ENCODE measurements around the gene TJP3.
"Not testable (repeated sequence)": the region's sequence is repeated elsewhere in the genome, so short reads cannot be mapped to it uniquely, and the experiment has no call there.

Gene TJP3

GRCh38 chr19:3738477-3739220 lies 30.5 kb downstream of the TJP3 start:
- DNase-seq (ENCODE audit: low read depth) = no peak

- no peak for DNase-seq (ENCODE audit: low read depth)
These were observed 32.2 kb downstream of the TJP3 start for GRCh38 chr19:3740431-3740830.

DNA sequence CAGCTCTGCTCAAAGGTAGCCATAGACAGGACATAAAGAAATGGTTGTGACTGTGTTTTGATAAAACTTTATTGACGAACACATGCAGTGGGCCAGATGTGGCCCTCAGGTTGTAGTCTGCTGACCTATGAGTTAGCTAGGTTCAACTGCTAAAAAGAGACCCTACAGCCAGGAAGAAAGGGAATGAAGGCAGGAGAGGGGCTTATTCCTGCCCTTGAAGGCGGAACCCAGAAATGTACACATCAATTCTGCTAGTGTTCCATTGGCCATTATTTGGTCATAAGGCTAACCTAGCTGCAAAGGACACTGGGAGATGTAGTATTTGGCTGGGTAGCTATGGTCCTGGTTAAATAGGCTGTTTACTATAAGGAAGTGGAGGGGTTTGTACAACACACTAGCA lies 35.3 kb downstream of the TJP3 start:
- no peak for DNase-seq (ENCODE audit: low read depth)

- no peak for DNase-seq (ENCODE audit: low read depth)
These were observed 37.3 kb downstream of the TJP3 start for GRCh38 chr19:3745363-3746045.

- no peak for DNase-seq (ENCODE audit: low read depth)
These were observed 38.3 kb downstream of the TJP3 start for GRCh38 chr19:3746371-3747056.

DNA sequence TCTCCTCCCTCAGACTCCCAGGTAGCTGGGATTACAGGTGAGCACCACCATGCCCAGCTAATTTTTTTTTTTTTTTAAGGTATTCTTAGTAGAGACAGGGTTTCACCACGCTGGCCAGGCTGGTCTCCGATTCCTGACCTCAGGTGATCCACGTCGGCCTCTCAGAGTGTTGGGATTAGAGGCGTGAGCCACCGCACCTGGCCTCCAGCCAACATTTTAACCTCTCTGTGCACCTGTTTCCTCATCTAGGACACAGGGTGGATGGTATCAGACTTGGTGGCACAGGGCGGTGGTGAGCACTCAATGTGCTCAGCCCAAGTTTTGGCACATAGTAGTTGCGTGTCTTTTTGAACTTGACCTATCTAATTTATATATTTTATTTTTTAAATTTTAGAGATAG lies 40.8 kb downstream of the TJP3 start:
- no peak for DNase-seq (ENCODE audit: low read depth)

- DNase-seq (ENCODE audit: low read depth) = no peak
These were observed 42.0 kb downstream of the TJP3 start for GRCh38 chr19:3750211-3750610.

GRCh38 chr19:3751236-3751635 lies 43.1 kb downstream of the TJP3 start:
- no peak for DNase-seq (ENCODE audit: low read depth)

GRCh38 chr19:3752492-3752891 lies 44.3 kb downstream of the TJP3 start:
- DNase-seq (ENCODE audit: low read depth) = no peak

DNA sequence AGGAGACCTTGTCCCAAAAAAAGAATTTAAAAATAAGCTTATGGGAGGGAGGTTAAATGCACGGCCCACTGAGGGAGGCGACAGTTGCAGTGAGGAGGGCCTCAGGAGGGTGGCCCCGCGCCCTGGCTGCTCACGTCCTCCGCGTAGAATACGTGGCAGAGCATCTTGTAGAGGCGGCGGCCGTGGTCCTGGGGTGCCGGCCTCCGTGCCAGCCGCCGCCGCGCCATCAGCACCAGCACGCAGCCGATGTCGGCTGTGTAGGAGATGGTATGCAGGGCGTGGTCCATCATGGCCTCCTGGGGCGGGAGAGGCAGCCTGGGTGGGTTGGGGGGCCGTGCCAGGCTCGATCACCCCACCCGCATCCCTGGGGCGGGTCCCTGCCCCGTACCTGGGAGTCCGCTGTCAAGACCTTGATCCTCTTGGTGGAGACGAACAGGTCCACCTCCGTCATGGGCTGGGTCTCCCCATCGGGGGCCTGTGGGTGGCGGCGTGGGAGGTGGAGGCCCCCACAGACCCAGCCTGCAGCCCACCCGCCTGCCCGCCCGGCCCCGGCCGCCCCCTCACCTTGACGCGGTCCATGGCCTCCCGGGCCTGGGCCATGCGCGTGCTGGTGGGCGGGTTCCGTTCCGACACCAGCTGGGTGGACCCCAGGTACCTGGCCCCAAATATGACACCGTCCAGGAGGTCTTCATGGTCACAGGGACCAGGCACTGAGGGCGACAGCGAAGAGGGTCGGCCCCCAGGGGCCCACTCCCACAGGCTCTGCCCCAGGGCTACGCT lies 45.6 kb downstream of the TJP3 start:
- DNase-seq (ENCODE audit: low read depth) = no peak

GRCh38 chr19:3757705-3758104 lies 49.5 kb downstream of the TJP3 start:
- not testable (repeated sequence) for DNase-seq (ENCODE audit: low read depth)

- not testable (repeated sequence) for DNase-seq (ENCODE audit: low read depth)
These were observed 50.1 kb downstream of the TJP3 start for GRCh38 chr19:3758297-3758696.

DNA sequence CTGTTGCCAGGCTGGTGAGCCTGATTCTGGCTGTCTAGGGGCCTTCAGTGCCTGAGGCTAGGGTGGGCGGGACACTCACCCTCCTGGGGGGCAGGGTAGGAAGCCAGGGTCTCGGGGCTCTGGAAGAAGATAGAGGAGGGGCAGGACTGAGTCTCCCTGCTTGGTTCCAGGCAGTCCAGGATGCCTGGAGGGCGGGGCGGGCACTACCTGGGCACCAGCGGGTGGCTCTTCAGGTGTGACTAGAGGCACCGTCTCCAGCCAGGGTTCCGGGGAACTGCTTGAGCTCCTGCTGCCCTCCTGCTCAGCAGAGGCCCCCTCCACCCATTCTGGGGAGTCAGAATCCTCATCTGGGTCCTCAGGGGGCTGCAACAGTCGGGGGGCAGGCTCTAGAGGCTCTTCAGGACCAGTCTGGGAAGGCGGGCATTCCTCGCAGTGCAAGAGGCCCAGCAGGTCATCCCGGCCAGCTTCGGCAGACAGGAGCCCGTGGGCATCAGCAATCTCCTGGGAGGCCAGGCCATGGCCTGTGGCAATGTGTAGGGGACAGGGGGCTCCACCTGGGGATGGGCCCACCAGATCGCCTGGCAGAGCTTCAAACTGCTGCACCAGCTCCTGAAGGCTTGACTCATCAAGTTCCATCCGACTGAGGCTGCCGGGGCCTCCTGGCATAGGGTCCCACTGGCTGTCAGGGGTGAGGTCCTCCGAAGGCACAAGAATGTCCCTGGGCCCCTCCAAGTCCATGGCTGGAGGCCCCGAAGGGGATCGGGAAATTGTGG lies 51.5 kb downstream of the TJP3 start:
- DNase-seq (ENCODE audit: low read depth) = no peak

DNA sequence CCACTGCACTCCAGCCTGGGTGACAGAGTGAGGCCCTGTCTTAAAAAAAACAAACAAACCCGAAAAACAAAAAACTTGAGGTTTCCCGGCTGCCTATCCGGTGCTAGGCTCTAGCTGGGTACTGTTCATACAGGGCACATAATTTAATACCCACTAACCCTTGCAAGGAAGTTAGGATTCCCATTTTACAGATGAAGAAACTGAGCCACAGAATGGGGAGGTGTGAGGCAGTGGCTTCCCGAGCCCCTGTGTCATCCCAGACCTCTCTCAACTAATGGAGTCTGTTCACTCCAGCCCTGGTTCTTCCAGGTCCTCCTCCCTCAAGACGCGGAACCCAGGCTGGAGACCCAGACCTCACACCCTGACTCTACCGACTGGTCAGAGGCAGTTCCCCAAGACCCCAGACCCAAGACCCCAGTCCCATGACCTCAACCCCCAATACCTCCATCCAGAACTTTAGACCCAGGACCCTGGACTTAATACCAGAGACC lies 52.7 kb downstream of the TJP3 start:
- DNase-seq (ENCODE audit: low read depth) = no peak

DNA sequence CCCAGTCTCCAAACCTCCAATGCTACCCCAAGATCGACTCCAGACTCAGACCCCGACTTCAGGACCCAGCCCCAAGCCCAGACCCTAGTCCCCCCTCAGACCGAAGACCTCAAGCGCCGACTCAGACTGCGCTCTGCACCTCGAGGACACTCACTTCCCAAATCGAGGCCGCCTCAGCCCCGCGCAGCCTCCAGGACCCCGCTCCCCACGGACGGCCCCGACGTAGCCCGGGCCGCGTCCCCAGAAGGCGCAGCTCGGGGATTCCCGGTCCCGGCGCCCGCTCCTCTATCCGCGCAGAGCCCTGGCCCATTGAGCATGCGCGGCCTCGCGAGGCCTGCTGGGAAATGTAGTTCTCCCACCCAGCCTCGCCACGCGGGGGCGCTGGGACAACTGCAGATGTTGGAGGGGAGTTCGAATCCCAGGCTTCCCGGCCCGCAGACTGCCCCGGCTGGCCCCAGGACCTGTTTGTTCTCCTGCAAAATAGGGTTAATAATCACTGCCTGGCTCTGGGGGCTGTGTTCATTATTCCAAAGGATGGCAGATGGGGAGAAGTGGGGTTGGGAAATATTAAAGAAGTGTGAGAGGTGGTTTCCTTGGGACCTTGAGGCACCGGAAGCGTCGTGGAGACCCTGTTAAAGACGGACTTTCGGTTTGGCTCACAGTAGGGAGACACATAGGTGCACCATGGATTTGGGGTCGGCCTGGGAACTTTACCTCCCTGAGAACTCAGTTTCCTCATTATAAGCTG lies 53.4 kb downstream of the TJP3 start, which contains the start of gene APBA3:
Gene APBA3, minus strand, starts transcription at position 311 of the 748 bp plus-strand sequence. CDS start 1,428 bp downstream, outside the sequence.
- peak; percentile 87 for DNase-seq (ENCODE audit: low read depth)

DNA sequence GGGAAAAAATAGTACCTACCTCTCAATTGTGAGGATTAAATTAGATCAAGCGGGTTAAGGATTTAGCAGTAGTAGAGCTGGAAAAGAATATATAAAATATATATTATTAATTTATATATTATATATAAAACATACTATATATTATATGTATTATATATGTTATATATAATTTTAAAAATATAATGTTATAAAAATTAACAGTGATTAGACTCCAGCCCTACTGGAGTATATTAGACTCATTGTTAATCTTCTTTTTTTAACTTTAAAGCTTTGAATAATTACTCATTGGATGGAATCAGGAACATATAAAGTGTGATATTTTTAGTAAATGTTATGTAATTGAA lies 53.9 kb downstream of the TJP3 start:
- no peak for DNase-seq (ENCODE audit: low read depth)

DNA sequence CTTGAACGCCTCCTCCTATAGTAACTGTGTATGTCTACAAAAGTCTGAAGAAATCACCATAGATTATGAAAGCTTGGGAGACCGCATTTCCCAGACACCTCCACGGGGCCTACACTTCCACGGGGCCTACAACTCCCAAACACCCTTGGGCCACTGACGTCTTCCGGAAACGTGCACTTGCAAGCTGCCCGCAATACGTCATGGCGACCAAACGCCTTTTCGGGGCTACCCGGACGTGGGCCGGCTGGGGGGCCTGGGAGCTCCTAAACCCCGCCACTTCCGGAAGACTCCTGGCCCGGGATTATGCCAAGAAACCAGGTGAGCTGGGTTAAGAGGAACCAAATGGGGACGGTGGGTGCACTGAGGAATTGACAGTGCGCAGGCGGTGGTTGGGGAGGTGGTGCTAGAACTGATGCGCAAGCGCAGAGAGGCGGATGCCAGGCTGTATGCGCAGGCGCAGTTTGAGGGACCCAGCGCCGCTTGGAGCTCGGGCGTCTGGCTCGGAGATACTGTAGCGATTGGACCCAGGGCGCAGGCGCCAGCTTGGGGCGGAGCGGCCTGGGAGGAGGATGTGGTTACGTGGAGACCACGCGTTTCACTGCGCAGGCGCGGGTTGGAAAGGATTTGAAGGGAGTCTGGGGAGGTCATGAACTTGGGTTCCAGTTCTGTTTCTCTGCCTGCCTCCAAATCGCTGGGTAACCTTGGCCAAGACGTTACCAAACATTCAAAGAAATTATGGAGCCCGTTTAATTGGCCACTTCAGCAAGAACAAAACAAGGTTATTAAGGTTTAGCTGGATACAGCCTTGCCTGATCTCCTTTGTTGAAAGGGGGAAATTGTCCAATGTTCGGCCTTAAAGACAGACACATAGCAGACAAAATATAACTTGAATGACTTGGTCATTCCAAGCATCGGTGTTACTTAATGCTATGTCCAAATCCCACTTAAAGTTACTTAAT lies 54.6 kb downstream of the TJP3 start, which contains the start of gene MRPL54:
Gene MRPL54, plus strand, starts transcription at position 182 of the 959 bp plus-strand sequence. Its CDS starts 19 bp downstream, at position 201.
- peak; percentile 96 for DNase-seq (ENCODE audit: low read depth)

- no peak for DNase-seq (ENCODE audit: low read depth)
These were observed 56.9 kb downstream of the TJP3 start for GRCh38 chr19:3765121-3765520.

DNA sequence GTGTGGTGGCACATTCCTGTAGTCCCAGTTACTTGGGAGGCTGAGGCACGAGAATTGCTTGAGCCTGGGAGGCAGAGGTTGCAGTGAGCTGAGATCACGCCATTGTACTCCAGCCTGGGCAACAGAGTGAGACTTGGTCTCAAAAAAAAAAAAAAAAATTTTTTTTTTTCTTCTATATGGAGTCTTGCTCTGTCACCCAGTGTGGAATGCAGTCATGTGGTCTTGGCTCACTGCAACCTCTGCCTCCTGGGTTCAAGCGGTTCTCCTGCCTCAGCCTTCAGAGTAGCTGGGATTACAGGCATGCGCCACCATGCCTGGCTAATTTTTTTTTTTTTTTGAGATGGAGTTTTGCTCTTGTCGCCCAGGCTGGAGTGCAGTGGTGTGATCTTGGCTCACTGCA lies 57.6 kb downstream of the TJP3 start:
- DNase-seq (ENCODE audit: low read depth) = not testable (repeated sequence)

Data from CMK (cell line).